Activated T-helper 1 cell treated with Interleukin-2 at 50 U/mL for 16 hours (primary cell): ENCODE results near the gene KRT7.

Experiments
- DNase-seq: peaks from one replicate; pipeline ENCODE4 v3.0.0-alpha.2; 2020; ENCODE audit warnings: low read depth

The KRT7 gene

GRCh38 chr12:52211716-52212585 lies 21.1 kb upstream of the KRT7 start:
- no peak for DNase-seq

GRCh38 chr12:52212701-52213563 lies 20.1 kb upstream of the KRT7 start:
- no peak for DNase-seq

GRCh38 chr12:52213564-52214420 lies 19.3 kb upstream of the KRT7 start:
- DNase-seq, result peak; percentile 27

- no peak for DNase-seq
Observed at GRCh38 chr12:52214421-52214802, 18.6 kb upstream of the KRT7 start.

GRCh38 chr12:52215587-52216031 lies 17.4 kb upstream of the KRT7 start:
- DNase-seq, result no peak

GRCh38 chr12:52216100-52216499 lies 16.9 kb upstream of the KRT7 start:
- DNase-seq, result no peak

GRCh38 chr12:52216807-52217206 lies 16.2 kb upstream of the KRT7 start:
- no peak for DNase-seq

- no peak for DNase-seq
Observed at GRCh38 chr12:52217223-52217622, 15.8 kb upstream of the KRT7 start.

- DNase-seq, result no peak
Observed at GRCh38 chr12:52218001-52218400, 15.0 kb upstream of the KRT7 start.

- no peak for DNase-seq
Observed at GRCh38 chr12:52220477-52220876, 12.6 kb upstream of the KRT7 start.

- no peak for DNase-seq
Observed at GRCh38 chr12:52221070-52221781, 11.8 kb upstream of the KRT7 start.

GRCh38 chr12:52221912-52222457 lies 11.1 kb upstream of the KRT7 start:
- DNase-seq, result no peak

- no peak for DNase-seq
Observed at GRCh38 chr12:52222692-52223091, 10.4 kb upstream of the KRT7 start.

GRCh38 chr12:52223406-52224039 lies 9.5 kb upstream of the KRT7 start:
- DNase-seq, result no peak

- no peak for DNase-seq
Observed at GRCh38 chr12:52224151-52224550, 8.9 kb upstream of the KRT7 start.

- no peak for DNase-seq
Observed at GRCh38 chr12:52225752-52226151, 7.3 kb upstream of the KRT7 start.

- DNase-seq, result no peak
Observed at GRCh38 chr12:52226446-52226845, 6.6 kb upstream of the KRT7 start.

- DNase-seq, result no peak
Observed at GRCh38 chr12:52227606-52228166, 5.4 kb upstream of the KRT7 start.

- DNase-seq, result no peak
Observed at GRCh38 chr12:52228366-52228765, 4.7 kb upstream of the KRT7 start.

- no peak for DNase-seq
Observed at GRCh38 chr12:52228931-52229330, 4.1 kb upstream of the KRT7 start.
